Hepatocyte (in vitro differentiated cells): ENCODE results near the gene PIGL. TPM values are rescaled to one million over a fixed set of nuclear protein-coding genes. Genes with fewer than 3 reads are reported as not detected.

Experiments
- DNase-seq: peaks from one replicate; pipeline ENCODE4 v3.0.0-alpha.2; 2016; ENCODE audit warnings: low spot score
- H2AFZ ChIP-seq: fragments of 200-600 bp; sonication (generic); 2 replicates; pipeline ENCODE4 v1.6.0; 2016; ENCODE audit warnings: antibody characterized with exemption, mild to moderate bottlenecking
- H3K27ac ChIP-seq: fragments of 200-600 bp; sonication (generic); 2 replicates; pipeline ENCODE4 v1.5.1; 2016; ENCODE audit warnings: mild to moderate bottlenecking
- H3K27me3 ChIP-seq: fragments of 200-600 bp; sonication (generic); 2 replicates; pipeline ENCODE4 v1.6.1; 2016
- H3K36me3 ChIP-seq: fragments of 200-600 bp; sonication (generic); replicated peaks from 2 replicates; pipeline ENCODE4 v1.5.1; 2016; ENCODE audit warnings: low read depth; ENCODE audit not compliant: insufficient read depth
- H3K4me1 ChIP-seq: fragments of 200-600 bp; sonication (generic); 2 replicates; pipeline ENCODE4 v1.5.1; 2016; ENCODE audit warnings: mild to moderate bottlenecking, moderate library complexity; ENCODE audit not compliant: insufficient read depth
- H3K4me2 ChIP-seq: fragments of 200-600 bp; sonication (generic); 2 replicates; pipeline ENCODE4 v1.6.0; 2016
- H3K4me3 ChIP-seq: fragments of 200-600 bp; sonication (generic); 2 replicates; pipeline ENCODE4 v1.5.1; 2016; ENCODE audit warnings: mild to moderate bottlenecking
- H3K79me2 ChIP-seq: fragments of 200-600 bp; sonication (generic); 2 replicates; pipeline ENCODE4 v1.6.0; 2017; ENCODE audit warnings: mild to moderate bottlenecking
- H3K9me2 ChIP-seq: fragments of 200-600 bp; sonication (generic); replicated peaks from 2 replicates; pipeline ENCODE4 v1.6.0; 2017; ENCODE audit warnings: mild to moderate bottlenecking; ENCODE audit not compliant: insufficient read depth
- H3K9me3 ChIP-seq: fragments of 200-600 bp; sonication (generic); 2 replicates; pipeline ENCODE4 v1.5.1; 2016; ENCODE audit warnings: low read depth, mild to moderate bottlenecking
- H4K20me1 ChIP-seq: fragments of 200-600 bp; sonication (generic); 2 replicates; pipeline ENCODE4 v1.6.0; 2016; ENCODE audit warnings: mild to moderate bottlenecking; ENCODE audit not compliant: insufficient read depth, poor library complexity, severe bottlenecking
- EZH2 ChIP-seq: fragments of 200-600 bp; sonication (generic); IDR thresholded peaks from 2 replicates; pipeline ENCODE4 v1.6.1; 2016; ENCODE audit warnings: antibody characterized with exemption, mild to moderate bottlenecking, borderline replicate concordance
- EZH2phosphoT487 ChIP-seq: fragments of 200-600 bp; sonication (generic); IDR thresholded peaks from one replicate; pipeline ENCODE4 v1.6.1; 2018; ENCODE audit warnings: antibody characterized with exemption, mild to moderate bottlenecking, low read depth, moderate library complexity; ENCODE audit not compliant: unreplicated experiment, severe bottlenecking
- WGBS: methylation state at CpG from one replicate; pipeline ENCODE4 v1.1.6; 2016; ENCODE audit warnings: low lambda C conversion rate; ENCODE audit errors: missing lambda C conversion rate; 5-methylcytosine and 5-hydroxymethylcytosine counted together
- polyA plus RNA-seq: library from polyadenylated mRNA; unstranded; fragments of >200 nt; fragmentation: Nextera tagmentation; extraction: Ambion mirVana; gene quantifications from 2 replicates; pipeline ENCODE4 v1.2.1, GENCODE V29; 2016
- total RNA-seq: library from RNA; depleted of rRNA; stranded (reverse); fragments of >200 nt; gene quantifications from 2 replicates; pipeline ENCODE4 v1.2.3, GENCODE V29; 2014
- TF ChIP-seq, protein P1 (sequence below): fragments of 200-600 bp; sonication (generic); IDR thresholded peaks from 2 replicates; pipeline ENCODE4 v1.5.1; 2016; ENCODE audit warnings: antibody characterized with exemption, mild to moderate bottlenecking; ENCODE audit not compliant: poor library complexity

The PIGL gene
- total and polyA plus RNA-seq, 2 experiments from 2014 or later, result 21.2 to 35.9 TPM

DNA sequence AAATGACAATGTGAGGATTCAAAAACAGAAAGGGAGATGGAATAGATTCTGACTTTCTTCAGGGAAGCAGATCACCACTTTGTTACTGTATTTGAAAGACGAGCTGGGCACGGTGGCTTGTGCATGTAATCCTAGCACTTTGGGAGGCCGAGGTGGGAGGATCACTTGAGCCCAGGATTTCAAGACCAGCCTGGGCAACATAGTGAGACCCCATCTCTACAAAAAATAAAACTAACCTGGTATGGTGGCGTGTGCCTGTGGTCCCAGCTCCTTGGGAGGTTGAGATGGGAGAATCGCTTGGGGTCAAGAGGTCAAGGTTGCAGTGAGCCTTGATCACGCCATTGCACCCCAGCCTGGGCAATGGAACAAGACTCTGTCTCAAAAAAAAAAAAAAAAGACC, 34.0 kb downstream of the PIGL start:
- Histone ChIP-seq H3K27ac (peak overlapping the region; percentile 66), H3K79me2 (peaks cover 19% of the 10 kb centered on the region), H3K27me3 (no peaks in the 10 kb centered on the region), H2AFZ (no peak overlapping the region), H3K9me2 (no peaks in the 10 kb centered on the region), H4K20me1 (no peaks in the 10 kb centered on the region), H3K4me2 (no peak overlapping the region), H3K4me1 (peaks cover 32% of the 10 kb centered on the region), H3K36me3 (no peaks in the 10 kb centered on the region), H3K4me3 (no peak overlapping the region), H3K9me3 (no peaks in the 10 kb centered on the region)
- 93% methylated on average over 6 of the region's 6 CpGs for WGBS
- DNase-seq, result no peak
- TF ChIP-seq EZH2 (no peak), EZH2phosphoT487 (no peak)
- TF ChIP-seq, protein P1, sequence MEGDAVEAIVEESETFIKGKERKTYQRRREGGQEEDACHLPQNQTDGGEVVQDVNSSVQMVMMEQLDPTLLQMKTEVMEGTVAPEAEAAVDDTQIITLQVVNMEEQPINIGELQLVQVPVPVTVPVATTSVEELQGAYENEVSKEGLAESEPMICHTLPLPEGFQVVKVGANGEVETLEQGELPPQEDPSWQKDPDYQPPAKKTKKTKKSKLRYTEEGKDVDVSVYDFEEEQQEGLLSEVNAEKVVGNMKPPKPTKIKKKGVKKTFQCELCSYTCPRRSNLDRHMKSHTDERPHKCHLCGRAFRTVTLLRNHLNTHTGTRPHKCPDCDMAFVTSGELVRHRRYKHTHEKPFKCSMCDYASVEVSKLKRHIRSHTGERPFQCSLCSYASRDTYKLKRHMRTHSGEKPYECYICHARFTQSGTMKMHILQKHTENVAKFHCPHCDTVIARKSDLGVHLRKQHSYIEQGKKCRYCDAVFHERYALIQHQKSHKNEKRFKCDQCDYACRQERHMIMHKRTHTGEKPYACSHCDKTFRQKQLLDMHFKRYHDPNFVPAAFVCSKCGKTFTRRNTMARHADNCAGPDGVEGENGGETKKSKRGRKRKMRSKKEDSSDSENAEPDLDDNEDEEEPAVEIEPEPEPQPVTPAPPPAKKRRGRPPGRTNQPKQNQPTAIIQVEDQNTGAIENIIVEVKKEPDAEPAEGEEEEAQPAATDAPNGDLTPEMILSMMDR, result no peak

DNA sequence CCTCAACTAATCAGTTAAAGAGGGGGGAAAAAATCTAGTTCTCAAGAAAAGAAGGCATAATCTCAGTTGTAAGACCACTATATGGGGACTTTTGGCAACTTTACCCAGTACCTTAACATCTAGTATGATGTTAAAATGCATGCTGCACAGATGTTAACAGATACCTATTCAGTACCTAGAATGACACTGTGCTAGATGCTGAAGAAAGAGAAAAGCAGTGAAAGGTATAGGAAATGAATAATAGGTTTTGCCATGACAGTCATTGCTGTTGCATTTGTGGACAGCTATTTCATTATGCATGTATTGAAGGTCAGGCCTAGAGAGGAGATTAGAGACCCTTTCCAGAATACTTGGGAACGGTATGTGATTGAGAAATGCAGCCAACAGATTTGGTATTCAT, 34.5 kb downstream of the PIGL start:
- Histone ChIP-seq H3K27me3 (no peaks in the 10 kb centered on the region), H3K4me1 (peaks cover 37% of the 10 kb centered on the region), H3K79me2 (peaks cover 22% of the 10 kb centered on the region), H3K4me3 (no peak overlapping the region), H3K9me3 (no peaks in the 10 kb centered on the region), H3K9me2 (no peaks in the 10 kb centered on the region), H3K36me3 (no peaks in the 10 kb centered on the region), H3K4me2 (no peak overlapping the region), H4K20me1 (no peaks in the 10 kb centered on the region), H3K27ac (no peak overlapping the region), H2AFZ (no peak overlapping the region)
- 100% methylated on average over 1 of the region's 1 CpG for WGBS
- DNase-seq, result no peak
- TF ChIP-seq EZH2phosphoT487 (no peak), EZH2 (no peak)
- TF ChIP-seq, protein P1, result no peak

DNA sequence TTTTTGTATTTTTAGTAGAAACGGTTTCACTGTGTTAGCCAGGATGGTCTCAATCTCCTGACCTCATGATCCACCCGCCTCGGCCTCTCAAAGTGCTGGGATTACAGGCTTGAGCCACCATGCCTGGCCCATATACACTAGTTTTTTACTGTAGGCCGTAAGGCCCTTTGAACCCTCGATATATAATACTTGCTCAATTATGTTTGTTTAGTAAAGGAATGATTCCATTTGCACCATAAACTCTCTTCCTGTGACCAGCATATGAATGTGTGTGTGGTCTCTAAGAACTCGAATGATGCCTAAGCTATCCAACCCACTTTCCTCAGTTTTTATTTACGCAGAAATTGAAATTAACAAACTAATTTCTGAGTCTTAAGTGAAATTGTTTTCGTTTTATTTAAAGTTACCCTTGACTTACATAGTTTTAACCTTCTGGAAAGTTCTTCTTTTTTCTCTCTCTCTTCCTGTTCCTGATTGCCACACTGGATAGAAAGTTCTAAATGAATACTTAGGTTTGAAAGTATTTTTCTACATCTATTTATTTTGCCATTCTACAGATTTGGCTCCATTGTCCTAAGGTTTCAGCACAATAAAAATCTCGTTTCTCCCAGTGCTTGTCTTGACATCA, 37.9 kb downstream of the PIGL start:
- TF ChIP-seq, protein P1, result no peak
- TF ChIP-seq EZH2, result no peak
- no peak for TF ChIP-seq EZH2phosphoT487
- WGBS, result 78% methylated on average over 9 of the region's 9 CpGs
- peaks cover 23% of the 10 kb centered on the region for H3K79me2 ChIP-seq
- no peaks in the 10 kb centered on the region for H3K9me3 ChIP-seq
- H3K4me1 ChIP-seq, result peaks cover 22% of the 10 kb centered on the region
- no peak for DNase-seq
- H3K4me2 ChIP-seq, result peak overlapping the region; percentile 70
- no peaks in the 10 kb centered on the region for H3K36me3 ChIP-seq
- H4K20me1 ChIP-seq, result no peaks in the 10 kb centered on the region
- H3K4me3 ChIP-seq, result no peak overlapping the region
- no peaks in the 10 kb centered on the region for H3K9me2 ChIP-seq
- H2AFZ ChIP-seq, result peak overlapping the region; percentile 37
- H3K27me3 ChIP-seq, result no peaks in the 10 kb centered on the region
- peak overlapping the region; percentile 84 for H3K27ac ChIP-seq
